ENCODE measurements around the gene FKBP1A.

DNA sequence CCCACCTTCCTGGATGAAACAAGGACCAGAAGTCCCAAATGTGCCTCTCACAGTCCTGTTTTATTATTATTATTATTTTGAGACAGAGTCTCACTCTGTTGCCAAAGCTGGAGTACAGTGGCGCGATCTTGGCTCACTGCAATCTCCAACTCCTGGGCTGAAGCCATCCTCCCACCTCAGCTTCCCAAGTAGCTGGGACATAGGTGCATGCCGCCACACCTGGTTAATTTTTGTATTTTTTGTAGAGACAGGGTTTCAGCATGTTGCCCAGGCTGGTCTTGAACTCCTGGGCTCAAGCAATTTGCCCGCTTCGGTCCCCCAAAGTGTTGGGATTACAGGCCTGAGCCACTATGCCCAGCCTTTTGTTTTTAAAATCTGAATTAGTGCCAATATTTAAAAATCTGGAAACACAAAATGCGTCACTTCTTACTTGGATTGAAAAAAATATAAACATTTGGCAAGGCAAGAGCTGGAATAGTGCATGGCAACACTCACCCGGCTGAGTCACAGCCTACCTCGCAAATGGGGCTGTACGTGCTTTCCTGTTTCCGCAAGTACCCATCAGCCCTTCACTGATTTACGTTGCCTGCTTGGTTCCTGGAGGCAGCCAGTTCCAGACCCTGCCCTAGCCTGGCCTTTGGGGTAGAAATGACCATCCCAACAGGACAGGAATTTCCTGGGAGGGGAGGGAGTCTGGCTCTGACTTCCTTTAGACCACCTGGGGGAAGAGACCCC is 70.2 kb downstream of the FKBP1A start:
- TF ChIP-seq GABPA (IDR thresholded peaks at IDR 0.05; ENCODE audit: low read depth) (peak; percentile 56), YY1 (IDR thresholded peaks at IDR 0.05; ENCODE audit: low read depth) (no peak)
- TF ChIP-seq, protein P1, sequence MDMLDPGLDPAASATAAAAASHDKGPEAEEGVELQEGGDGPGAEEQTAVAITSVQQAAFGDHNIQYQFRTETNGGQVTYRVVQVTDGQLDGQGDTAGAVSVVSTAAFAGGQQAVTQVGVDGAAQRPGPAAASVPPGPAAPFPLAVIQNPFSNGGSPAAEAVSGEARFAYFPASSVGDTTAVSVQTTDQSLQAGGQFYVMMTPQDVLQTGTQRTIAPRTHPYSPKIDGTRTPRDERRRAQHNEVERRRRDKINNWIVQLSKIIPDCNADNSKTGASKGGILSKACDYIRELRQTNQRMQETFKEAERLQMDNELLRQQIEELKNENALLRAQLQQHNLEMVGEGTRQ (IDR thresholded peaks at IDR 0.05; ENCODE audit: borderline replicate concordance, low read depth, low read length) = no peak

All from SK-N-SH (cell line).